NCI-H2081 treated with DMSO at 0.1 percent for 48 hours (cell line): Measurements from ENCODE around the gene HES3.

ENCODE experiments used
- DNase-seq: peaks from one replicate; lab custom pipeline; 2025; lab: John Stamatoyannopoulos, UW

HES3 gene

DNA sequence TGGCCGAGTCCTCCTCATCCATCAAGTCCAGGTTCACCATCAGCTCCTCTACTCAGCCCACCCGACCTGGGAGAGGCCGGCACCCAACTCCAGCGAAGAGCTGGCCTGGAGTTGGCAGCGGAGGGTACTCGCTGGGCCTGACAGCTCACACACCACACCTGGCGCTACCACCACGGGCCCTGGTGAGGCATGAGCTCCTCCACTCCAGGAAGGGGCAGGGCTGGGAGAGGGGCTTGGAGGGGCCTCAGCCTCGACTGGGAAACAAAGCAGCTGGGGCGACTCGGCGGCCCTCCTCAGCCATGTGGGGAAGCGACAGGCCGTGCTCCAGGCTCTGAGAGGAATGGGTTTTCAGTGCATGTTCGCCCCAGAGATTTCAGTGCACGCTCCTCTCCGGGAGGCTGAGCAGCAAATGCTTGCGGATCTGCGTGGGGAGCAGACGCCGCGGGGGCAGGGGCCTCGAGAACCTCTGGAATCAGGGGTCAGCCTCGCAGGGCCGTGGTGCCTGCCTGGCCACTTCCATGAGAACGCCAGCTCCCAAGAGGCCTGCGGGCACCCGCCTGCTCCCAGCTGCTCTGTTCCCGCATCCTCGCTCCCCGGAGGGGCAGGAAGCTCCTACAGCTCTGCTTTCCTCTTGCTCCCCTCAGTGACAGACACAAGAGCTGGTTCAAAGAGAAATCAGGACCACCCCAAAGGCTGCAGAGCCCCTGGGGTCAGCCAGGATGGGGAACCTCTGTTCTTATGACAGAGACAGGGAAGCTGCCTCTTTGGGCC lies 35.8 kb downstream of the HES3 start:
- DNase-seq = no peak

DNA sequence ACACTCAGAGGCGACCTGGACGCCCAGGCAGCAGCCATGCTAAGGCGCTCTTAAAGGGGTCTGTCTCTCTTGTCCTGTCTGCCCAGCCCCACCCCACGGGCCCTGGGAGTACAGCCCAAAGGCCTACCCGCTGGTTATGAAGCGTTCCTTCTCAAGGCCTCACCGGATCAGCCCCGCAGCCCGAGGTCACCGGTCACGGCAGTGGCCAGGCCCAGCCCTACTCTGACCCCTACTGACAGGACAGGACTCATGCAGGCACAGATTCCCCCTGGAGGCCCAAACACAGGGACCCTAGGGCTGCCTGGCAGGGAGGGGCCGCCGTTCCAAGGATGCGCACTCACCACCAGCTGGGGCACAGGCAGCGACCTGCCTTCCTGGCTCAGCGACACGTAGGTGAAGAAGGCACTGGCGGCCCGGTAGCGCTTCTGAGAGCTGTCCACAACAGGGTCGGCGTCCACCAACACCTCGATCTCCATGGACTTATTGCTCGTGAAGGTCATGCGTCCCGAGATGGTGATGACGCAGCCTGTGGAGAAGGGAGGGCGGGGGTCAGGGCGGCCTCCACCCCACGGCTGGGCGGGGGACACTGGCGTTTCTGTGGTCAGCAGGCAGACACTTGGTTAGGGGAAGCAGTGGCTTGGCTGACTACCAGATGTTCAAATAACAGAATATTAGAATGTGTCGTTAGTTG lies 36.9 kb downstream of the HES3 start:
- DNase-seq = no peak

DNA sequence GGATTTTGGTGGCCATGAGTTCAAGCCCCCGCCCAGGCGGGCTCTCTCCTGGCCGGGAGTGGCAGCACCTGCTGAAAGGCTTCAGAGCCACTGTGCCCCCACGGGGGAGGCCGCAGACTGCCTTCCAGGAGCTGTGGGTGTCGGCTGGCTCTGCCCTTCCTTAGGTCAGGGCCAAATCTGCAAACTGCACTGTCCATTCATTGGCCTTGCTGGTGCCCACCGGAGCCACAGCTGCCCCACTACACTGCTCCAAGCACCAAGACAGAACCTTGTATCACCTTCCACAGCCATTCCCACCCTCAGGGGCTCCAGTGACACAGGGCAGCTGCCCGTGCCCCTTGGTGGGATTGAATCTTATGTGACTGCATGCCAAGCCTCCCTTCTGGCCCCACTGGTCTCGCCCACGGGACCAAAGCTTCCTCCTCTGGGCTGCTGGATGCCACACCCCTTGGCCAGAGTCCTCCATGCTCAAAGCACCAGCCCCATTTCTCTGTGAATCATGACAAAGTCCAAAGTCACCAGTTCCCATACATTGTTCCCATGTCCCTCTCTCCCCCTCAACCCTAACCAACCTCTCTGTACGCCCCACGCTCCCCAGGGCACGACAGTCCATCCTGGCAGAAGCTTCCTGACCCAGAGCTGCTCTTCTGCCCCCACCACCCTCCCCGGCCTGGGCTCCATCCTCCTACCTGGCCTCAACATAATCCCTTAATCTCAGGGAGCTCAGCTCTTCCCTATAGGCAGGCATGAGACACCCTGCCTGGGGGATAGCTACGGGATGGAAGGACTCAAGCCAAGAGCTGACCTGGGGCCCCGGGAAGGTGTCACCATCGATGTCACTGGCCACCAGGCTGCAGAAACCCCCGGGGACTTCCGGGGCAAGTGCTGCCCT lies 37.8 kb downstream of the HES3 start:
- no peak for DNase-seq

DNA sequence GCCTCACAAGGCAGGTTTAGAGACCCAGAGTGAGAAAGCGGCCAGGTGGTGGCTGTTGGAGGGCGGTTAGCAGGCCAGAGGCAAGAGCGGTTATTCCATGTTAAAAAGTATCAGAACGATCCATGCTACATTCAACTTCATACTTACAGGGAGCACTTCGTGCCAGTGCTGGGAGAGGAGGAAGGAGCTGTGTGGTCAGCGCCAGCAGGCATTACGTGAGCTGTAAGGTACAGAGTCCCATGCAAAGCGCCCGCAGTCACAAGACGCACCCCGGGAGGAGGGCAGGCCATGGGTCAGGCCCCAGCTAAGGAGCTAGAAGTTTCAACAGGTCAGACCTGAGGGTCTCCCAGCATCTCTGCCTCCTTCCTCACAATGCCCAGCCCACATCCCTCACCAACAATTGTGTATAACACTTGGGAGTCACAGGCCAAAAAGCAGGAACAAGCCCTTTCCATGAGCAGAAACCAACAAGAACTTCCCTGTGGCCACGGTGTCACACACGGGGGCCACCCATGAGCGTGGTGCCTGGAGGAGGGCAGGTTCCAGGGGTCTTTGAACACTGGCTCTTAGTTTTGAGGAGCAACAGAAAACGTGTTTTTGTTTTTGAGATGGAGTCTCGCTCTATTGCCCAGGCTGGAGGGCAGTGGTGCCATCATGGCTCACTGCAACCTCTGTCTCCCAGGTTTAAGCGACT lies 38.7 kb downstream of the HES3 start:
- DNase-seq = no peak

DNA sequence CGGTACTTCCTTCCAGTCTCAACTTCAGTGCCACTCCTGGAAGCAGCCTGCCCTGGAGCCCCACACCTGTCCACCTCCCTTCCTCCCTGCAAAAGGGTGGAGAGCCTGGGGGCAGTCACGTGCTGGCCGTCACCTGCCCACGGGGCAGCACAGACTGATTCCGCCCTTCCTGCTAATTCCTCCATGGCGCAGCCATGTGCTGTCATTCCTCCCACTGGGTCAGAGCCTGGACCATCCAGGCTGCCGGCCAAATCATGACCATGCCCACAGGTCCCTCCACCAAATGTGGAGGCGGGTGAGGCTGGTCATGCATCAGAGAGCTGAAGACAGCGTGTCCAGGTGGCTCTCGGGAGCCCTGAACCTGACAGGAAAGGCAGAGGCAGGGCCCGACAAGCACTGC lies 41.4 kb downstream of the HES3 start:
- DNase-seq = no peak

DNA sequence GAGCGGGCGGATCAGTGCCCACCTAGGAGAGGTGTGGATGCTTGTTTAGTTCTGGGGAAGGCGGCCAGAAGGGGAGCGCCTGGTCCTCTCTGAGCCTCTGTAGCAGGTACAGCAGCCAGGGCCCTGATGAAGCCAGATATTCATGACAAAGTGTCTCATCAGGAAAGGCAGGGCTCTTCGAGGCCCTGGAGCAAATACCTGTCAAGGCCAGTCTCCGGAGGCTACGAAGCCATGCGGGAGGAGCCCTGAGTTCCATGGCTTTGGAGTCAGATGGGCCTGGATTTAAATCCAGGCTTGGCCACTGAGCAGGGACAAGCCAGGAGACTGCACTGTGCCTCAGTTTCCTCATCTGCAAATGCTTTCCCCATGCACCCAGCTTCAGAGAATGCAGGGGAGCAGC lies 42.3 kb downstream of the HES3 start:
- no peak for DNase-seq

DNA sequence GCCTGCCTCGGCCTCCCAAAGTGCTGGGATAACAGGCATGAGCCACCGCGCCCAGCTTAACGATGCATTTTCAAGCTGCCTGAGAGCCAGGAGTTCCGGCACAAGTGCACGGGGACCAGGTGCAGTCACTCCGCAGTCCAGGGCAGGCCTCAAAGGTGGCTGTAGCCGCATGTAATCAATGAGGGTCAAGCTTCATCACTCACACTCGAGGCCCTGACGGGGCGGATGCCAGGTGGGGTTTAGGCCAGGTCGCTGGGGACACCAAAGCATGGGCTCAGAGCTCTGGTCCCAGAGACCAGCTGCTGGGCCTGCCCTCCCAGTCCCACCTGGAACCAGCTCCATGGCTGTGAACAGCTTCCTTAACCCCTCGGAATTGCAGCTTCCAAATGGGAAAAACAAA lies 43.0 kb downstream of the HES3 start:
- no peak for DNase-seq

DNA sequence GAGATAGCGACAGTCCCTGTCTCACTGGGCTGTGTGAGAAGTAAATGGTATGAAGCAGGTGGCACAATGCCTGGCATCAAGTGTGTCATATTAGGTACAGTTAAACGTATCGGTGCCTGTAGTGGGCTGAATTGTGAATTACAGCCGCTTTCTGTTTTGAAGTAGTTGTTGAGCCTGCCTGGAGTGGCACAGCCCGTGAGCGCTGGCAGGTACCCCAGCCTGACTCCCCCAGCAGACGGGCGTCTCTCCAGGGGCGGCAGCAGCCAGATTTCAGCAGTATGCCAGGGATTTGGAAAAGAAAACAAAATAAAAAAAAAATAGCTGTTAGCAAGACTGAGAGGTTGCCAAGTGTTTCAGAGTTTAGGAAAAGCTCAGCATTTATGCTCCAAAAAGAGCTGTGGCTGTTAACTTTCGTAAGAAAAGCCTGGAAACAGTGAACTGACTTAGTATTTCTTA lies 43.5 kb downstream of the HES3 start:
- no peak for DNase-seq

DNA sequence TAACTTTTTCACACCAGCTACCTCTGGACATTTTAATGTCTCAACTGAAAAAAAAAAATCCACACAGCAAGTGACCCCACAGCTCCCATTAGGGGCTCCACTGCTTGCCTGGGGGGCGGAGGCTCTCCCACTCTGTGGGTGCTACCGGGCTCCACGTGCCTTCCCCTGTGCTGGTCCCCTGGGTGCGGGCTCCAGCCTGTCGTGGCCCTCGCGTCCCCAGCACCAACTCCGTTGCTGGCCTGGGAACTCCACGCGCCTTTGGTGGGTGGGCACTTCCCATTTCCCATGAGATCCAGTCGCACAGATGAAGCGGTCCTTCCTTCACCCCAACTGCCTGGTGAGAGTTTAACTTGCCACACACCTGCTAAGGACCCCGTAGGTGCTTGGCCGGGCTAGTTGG lies 44.0 kb downstream of the HES3 start:
- DNase-seq = no peak

DNA sequence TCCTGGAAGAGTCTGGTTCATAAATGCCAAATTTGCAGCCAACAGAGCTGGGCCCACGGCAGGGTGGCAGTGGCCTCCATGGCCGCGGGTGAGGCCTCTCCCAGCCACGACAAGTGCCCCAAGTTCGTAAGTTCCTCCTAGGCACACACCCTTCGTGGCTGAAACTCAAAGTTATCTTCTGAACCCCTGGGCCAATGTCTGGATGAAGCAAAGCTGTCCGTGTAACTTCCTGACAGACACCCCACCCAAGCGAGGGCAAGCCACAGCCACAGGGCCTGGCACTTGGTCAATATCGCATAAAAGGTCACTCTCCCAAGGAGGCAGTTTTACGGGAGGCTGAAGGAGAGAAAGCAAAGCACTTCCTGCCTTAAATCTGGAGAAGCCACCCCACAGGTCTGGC lies 44.7 kb downstream of the HES3 start:
- no peak for DNase-seq

DNA sequence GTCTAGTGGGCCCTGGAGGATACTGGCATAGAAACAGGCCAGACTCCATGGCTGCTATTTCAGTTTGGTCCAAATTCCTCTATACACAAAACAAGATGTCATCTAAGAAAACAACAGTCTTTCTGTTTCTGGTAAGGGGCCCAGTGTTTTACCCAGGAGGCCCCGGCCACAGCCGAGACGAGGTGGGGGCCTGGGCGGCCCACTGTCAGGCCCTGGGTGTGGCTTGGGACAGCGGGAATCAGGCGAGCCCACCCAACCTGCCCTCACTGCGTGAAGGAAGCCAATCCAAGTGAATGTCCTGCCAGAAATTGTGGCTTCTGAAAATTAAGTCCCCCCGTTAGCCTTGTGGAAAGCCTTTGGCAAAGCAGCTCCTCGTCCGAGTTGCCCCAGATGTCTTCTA lies 48.1 kb downstream of the HES3 start:
- no peak for DNase-seq

DNA sequence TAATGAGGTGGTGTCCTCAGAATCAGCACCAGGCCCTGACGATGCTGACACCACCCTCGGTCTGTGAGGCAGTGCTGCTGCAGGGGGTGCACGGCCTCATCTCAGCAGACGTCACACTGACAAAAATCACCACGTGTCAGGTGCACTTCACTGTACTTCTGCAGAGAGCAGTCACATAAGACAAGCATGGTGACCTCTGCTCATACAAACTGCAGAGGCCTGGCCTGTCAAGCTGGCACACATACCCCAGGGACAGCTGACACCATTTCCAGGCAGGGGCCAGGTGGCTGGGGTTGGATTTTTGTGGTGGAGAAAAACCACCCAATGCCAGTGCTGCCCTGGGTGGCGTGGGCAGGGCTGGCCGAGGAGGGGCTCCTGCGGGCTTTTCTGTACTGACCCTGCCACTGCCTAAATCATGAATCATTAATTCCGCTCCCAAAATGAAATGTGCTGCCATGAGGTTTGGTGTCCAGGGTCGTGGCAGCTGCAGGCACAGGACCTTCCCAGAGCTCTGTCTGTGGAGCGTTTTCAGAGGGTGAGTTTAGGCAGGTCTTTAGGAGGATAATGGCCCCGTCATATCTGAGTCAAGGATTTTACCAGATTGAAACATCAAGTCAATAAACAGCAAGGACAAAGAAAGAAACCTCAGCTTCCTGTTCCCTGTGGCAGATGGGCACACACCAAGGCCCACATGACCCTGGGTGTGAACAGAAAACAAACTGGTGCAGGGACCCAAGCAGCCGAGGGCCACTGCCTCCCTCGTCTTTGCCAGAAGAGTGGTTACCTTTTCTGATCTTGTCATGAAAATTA lies 50.3 kb downstream of the HES3 start:
- DNase-seq = no peak

DNA sequence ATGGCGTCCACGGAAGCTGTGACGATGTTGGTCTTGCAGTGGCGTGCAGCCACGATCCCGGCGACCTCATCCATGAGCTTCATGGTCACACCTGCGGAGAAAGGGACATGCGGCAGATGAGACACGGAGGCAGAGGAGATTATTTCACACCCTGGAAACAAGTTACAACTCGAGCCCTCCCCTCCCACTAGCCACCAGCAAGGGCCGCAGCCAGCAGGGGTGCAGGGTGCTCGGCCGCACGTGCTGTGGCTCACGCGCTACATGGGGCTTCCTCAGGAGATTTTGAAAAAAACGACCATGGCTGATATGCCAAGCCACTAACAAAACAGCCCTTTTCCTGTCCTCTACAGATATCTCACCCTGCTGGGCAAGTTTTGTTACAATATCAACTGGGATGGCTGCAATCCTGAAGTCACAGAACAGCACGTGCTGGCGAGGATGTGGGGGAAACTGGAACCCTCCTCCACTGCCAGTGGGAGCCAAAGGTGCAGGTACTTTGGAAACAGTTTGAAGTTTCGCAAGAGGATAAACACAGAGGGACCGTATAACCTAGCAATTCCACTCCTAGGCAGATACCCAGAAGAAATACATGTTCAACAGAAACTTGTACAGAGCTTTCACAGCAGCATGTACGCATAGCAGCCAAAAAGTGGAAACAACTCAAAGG lies 51.0 kb downstream of the HES3 start:
- no peak for DNase-seq
